Effector memory CD4-positive, alpha-beta T cell (primary cell): ENCODE measurements around the gene GMPPB.

Experiments
- DNase-seq, 3 donors: peaks; one replicate each; pipeline ENCODE4 v3.0.0-alpha.2; 2020
- H3K27ac ChIP-seq: 2 replicates; pipeline ENCODE4 v1.7.0; 2013; ENCODE audit warnings: mild to moderate bottlenecking, low read length, moderate library complexity; ENCODE audit not compliant: insufficient read depth, poor library complexity, severe bottlenecking
- H3K27me3 ChIP-seq: replicated peaks from 2 replicates; pipeline ENCODE4 v1.7.0; 2013; ENCODE audit warnings: mild to moderate bottlenecking, low read length; ENCODE audit not compliant: insufficient read depth, control insufficient read depth, poor library complexity, severe bottlenecking
- H3K36me3 ChIP-seq: 2 replicates; pipeline ENCODE4 v1.7.0; 2013; ENCODE audit warnings: mild to moderate bottlenecking, low read length, moderate library complexity; ENCODE audit not compliant: control insufficient read depth, insufficient read depth
- H3K4me1 ChIP-seq: 2 replicates; pipeline ENCODE4 v1.7.0; 2013; ENCODE audit warnings: low read length, mild to moderate bottlenecking; ENCODE audit not compliant: control insufficient read depth, insufficient read depth, poor library complexity, severe bottlenecking
- H3K4me3 ChIP-seq: 2 replicates; pipeline ENCODE4 v1.7.0; 2013; ENCODE audit warnings: low read length, low read depth, mild to moderate bottlenecking; ENCODE audit not compliant: insufficient read depth, poor library complexity, severe bottlenecking
- H3K9me3 ChIP-seq: 2 replicates; pipeline ENCODE4 v1.7.0; 2013; ENCODE audit warnings: mild to moderate bottlenecking, low read length, moderate library complexity; ENCODE audit not compliant: control insufficient read depth

Gene GMPPB

GRCh38 chr3:49721596-49721895 is 2.2 kb downstream of the GMPPB start:
- no peak overlapping the region for H3K27ac ChIP-seq
- H3K4me1 ChIP-seq = peaks cover 22% of the 10 kb centered on the region
- DNase-seq = no peak
- no peaks in the 10 kb centered on the region for H3K27me3 ChIP-seq
- no peaks in the 10 kb centered on the region for H3K9me3 ChIP-seq
- H3K4me3 ChIP-seq = no peak overlapping the region
- H3K36me3 ChIP-seq = peaks cover 17% of the 10 kb centered on the region

GRCh38 chr3:49720855-49721595 is 2.7 kb downstream of the GMPPB start:
- Histone ChIP-seq H3K4me1 (peaks cover 22% of the 10 kb centered on the region), H3K36me3 (peaks cover 17% of the 10 kb centered on the region), H3K9me3 (no peaks in the 10 kb centered on the region), H3K27ac (no peak overlapping the region), H3K4me3 (no peak overlapping the region), H3K27me3 (no peaks in the 10 kb centered on the region)
- DNase-seq = no peak

- peak; percentile 82 to 90 (median 90) for DNase-seq
- Histone ChIP-seq H3K4me1 (peaks cover 18% of the 10 kb centered on the region), H3K27ac (peak within 1 kb of the TSS; percentile 66), H3K36me3 (peaks cover 17% of the 10 kb centered on the region), H3K4me3 (peak within 1 kb of the TSS; percentile 72), H3K27me3 (no peaks in the 10 kb centered on the region), H3K9me3 (no peaks in the 10 kb centered on the region)
Observed at GRCh38 chr3:49719214-49719884, 4.4 kb downstream of the GMPPB start, which contains the start of gene AMIGO3. TSS of gene AMIGO3 (minus strand) at chr3:49719684. CDS start at chr3:49719465, 219 bp downstream.

- H3K4me1 ChIP-seq = peaks cover 16% of the 10 kb centered on the region
- peaks cover 17% of the 10 kb centered on the region for H3K36me3 ChIP-seq
- no peaks in the 10 kb centered on the region for H3K27me3 ChIP-seq
- no peak for DNase-seq
- H3K27ac ChIP-seq = peak overlapping the region; percentile 35
- peak overlapping the region; percentile 72 for H3K4me3 ChIP-seq
- H3K9me3 ChIP-seq = no peaks in the 10 kb centered on the region
Observed at GRCh38 chr3:49718858-49719213, 4.9 kb downstream of the GMPPB start.

GRCh38 chr3:49717959-49718857 is 5.5 kb downstream of the GMPPB start:
- Histone ChIP-seq H3K36me3 (peaks cover 17% of the 10 kb centered on the region), H3K27me3 (no peaks in the 10 kb centered on the region), H3K4me1 (peaks cover 16% of the 10 kb centered on the region), H3K4me3 (peak overlapping the region; percentile 72), H3K9me3 (no peaks in the 10 kb centered on the region), H3K27ac (no peak overlapping the region)
- no peak for DNase-seq

DNA sequence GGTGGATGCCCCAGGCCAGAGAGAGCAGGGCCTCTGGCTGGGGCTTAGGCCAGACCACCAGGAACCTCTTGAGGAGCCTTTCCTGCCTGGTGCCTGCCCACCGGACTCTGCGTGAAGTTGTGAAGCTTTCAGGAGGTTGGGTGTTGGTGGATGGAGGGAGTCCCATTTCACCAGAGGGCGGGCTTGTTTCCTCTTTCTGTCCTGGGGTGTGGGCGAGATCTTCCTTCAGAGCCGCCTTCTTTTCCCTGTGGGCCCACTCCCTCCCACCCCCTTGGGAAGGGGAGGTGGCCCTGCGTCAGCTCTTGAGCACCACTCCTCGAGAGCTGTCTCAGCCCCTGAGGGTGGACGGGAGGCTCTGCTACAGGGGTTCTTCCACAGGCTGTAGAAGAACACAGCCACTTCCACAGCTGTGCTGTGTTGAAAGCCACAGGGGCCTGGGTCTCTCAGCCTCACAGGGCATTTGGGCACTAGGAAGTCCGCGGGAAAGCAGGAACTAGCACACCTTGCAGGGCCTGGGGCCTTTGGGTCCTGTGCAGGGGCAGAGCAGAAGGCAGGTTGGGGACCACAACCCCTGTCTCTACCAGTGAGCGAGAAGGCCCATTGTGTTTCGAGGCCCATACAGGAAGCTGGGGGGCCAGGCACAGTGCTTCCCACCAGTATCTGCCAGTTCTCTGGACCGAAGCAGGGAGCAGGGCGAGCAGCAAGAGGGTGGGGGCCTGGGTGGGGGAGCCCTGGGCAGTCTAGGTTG is 6.4 kb downstream of the GMPPB start:
- DNase-seq = no peak
- Histone ChIP-seq H3K27ac (no peak overlapping the region), H3K27me3 (no peaks in the 10 kb centered on the region), H3K4me1 (peaks cover 13% of the 10 kb centered on the region), H3K4me3 (no peak overlapping the region), H3K9me3 (no peaks in the 10 kb centered on the region), H3K36me3 (peaks cover 15% of the 10 kb centered on the region)

DNA sequence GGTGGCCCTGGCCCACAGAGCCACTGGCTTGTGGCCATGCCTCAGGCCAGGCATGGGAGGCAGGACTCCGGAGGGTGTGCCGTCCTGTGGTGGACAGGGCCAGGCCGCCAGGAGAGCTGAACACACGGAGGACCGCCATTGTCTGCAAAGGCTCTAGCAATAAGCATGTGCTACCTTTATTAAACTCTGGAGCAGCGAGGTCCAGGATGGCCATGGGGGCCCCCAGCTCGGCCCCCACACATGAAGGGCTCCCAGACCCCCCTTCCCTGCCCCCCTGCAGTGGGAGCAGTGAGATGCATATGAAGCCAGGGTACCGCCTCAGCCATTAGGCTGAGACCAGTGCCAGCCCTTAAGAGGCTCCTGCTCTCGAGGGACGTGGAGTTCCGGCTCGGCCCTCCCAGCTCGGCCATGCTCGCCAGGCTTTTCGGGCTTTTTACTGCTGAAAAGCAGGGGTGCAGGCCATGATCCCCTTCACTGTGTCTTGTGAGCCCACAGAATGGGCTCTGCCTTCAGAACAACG is 7.0 kb downstream of the GMPPB start:
- Histone ChIP-seq H3K27ac (no peak overlapping the region), H3K4me1 (peaks cover 13% of the 10 kb centered on the region), H3K36me3 (peaks cover 9% of the 10 kb centered on the region), H3K9me3 (no peaks in the 10 kb centered on the region), H3K4me3 (no peak overlapping the region), H3K27me3 (no peaks in the 10 kb centered on the region)
- no peak for DNase-seq

- peaks cover 13% of the 10 kb centered on the region for H3K4me1 ChIP-seq
- H3K9me3 ChIP-seq = no peaks in the 10 kb centered on the region
- H3K4me3 ChIP-seq = no peak overlapping the region
- DNase-seq = no peak
- no peaks in the 10 kb centered on the region for H3K27me3 ChIP-seq
- peaks cover 4% of the 10 kb centered on the region for H3K36me3 ChIP-seq
- H3K27ac ChIP-seq = no peak overlapping the region
Observed at GRCh38 chr3:49716169-49716568, 7.6 kb downstream of the GMPPB start.

- no peak for DNase-seq
- H3K27ac ChIP-seq = no peak overlapping the region
- H3K4me3 ChIP-seq = no peak overlapping the region
- no peaks in the 10 kb centered on the region for H3K9me3 ChIP-seq
- no peaks in the 10 kb centered on the region for H3K27me3 ChIP-seq
- H3K36me3 ChIP-seq = no peaks in the 10 kb centered on the region
- H3K4me1 ChIP-seq = peaks cover 13% of the 10 kb centered on the region
Observed at GRCh38 chr3:49715611-49716121, 8.1 kb downstream of the GMPPB start.
